ENCODE data around the gene CLIP2.
A peak's percentile ranks its signal among the peaks of the same experiment; 100 is the strongest.
"Not testable (repeated sequence)": the region's sequence is repeated elsewhere in the genome, so short reads cannot be mapped to it uniquely, and the experiment has no call there.

CLIP2 gene

GRCh38 chr7:74387606-74388005, 98.4 kb downstream of the CLIP2 start:
- Histone ChIP-seq H3K4me3 (ENCODE audit: low read depth, low read length) (no peak overlapping the region), H3K9me3 (no peaks in the 10 kb centered on the region), H3K4me1 (no peaks in the 10 kb centered on the region), H3K36me3 (no peaks in the 10 kb centered on the region), H3K27me3 (no peaks in the 10 kb centered on the region)
- DNase-seq = no peak
- no peak for TF ChIP-seq CTCF (IDR thresholded peaks at IDR 0.05; ENCODE audit: low read depth, low read length)

GRCh38 chr7:74388880-74389415, 99.7 kb downstream of the CLIP2 start:
- no peak overlapping the region for H3K4me3 ChIP-seq (ENCODE audit: low read depth, low read length)
- H3K9me3 ChIP-seq = no peaks in the 10 kb centered on the region
- no peak for TF ChIP-seq CTCF (IDR thresholded peaks at IDR 0.05; ENCODE audit: low read depth, low read length)
- no peak for DNase-seq
- no peaks in the 10 kb centered on the region for H3K36me3 ChIP-seq
- no peaks in the 10 kb centered on the region for H3K4me1 ChIP-seq
- H3K27me3 ChIP-seq = no peaks in the 10 kb centered on the region

- H3K27me3 ChIP-seq; H3K9me3 ChIP-seq; H3K4me3 ChIP-seq (ENCODE audit: low read depth, low read length); H3K4me1 ChIP-seq; H3K36me3 ChIP-seq: not testable (repeated sequence)
- TF ChIP-seq CTCF (IDR thresholded peaks at IDR 0.05; ENCODE audit: low read depth, low read length) = peak; percentile 58
- DNase-seq = peak; percentile 48
Measured at GRCh38 chr7:74393722-74394121, 104.5 kb downstream of the CLIP2 start.

GRCh38 chr7:74394601-74395000, 105.4 kb downstream of the CLIP2 start:
- not testable (repeated sequence) for H3K36me3 ChIP-seq
- peak; percentile 56 for TF ChIP-seq CTCF (IDR thresholded peaks at IDR 0.05; ENCODE audit: low read depth, low read length)
- DNase-seq = peak; percentile 40

GRCh38 chr7:74395745-74396311, 106.6 kb downstream of the CLIP2 start:
- Histone ChIP-seq H3K9me3 (no peaks in the 10 kb centered on the region), H3K4me3 (ENCODE audit: low read depth, low read length) (no peak overlapping the region), H3K27me3 (no peaks in the 10 kb centered on the region), H3K4me1 (no peaks in the 10 kb centered on the region), H3K36me3 (no peaks in the 10 kb centered on the region)
- TF ChIP-seq CTCF (IDR thresholded peaks at IDR 0.05; ENCODE audit: low read depth, low read length) = no peak
- no peak for DNase-seq

More at GRCh38 chr7:74394601-74395000, 105.4 kb downstream of the CLIP2 start:
- not testable (repeated sequence) for H3K9me3 ChIP-seq; H3K4me1 ChIP-seq; H3K27me3 ChIP-seq; H3K4me3 ChIP-seq (ENCODE audit: low read depth, low read length)

- Histone ChIP-seq H3K27me3 (no peaks in the 10 kb centered on the region), H3K9me3 (no peaks in the 10 kb centered on the region), H3K36me3 (no peaks in the 10 kb centered on the region), H3K4me1 (no peaks in the 10 kb centered on the region), H3K4me3 (ENCODE audit: low read depth, low read length) (no peak overlapping the region)
- no peak for DNase-seq
- TF ChIP-seq CTCF (IDR thresholded peaks at IDR 0.05; ENCODE audit: low read depth, low read length) = no peak
Measured at GRCh38 chr7:74396993-74397392, 107.8 kb downstream of the CLIP2 start.
